ENCODE data around the gene PHTF2.

PHTF2 gene

GRCh38 chr7:77950548-77950947 lies 152.0 kb downstream of the PHTF2 start:
- TF ChIP-seq REST (IDR thresholded peaks at IDR 0.05; ENCODE audit: insufficient read depth in 1 of 2, low read depth in 2 of 2, low read length in 2 of 2) (no peak), TAF1 (IDR thresholded peaks at IDR 0.05; ENCODE audit: borderline replicate concordance, insufficient read depth, low read length) (no peak), SIN3A (IDR thresholded peaks at IDR 0.05; ENCODE audit: borderline replicate concordance, insufficient read depth, low read length) (no peak), POLR2AphosphoS5 (IDR thresholded peaks at IDR 0.05; ENCODE audit: low read depth, low read length) (no peak)

GRCh38 chr7:77954773-77955555 lies 156.4 kb downstream of the PHTF2 start:
- TF ChIP-seq FOXP2 (optimal IDR thresholded peaks at IDR 0.05; ENCODE audit: borderline replicate concordance, extremely low read depth, extremely low read length, insufficient read depth) (no peak), TAF1 (IDR thresholded peaks at IDR 0.05; ENCODE audit: borderline replicate concordance, insufficient read depth, low read length) (no peak), SIN3A (IDR thresholded peaks at IDR 0.05; ENCODE audit: borderline replicate concordance, insufficient read depth, low read length) (no peak), REST (IDR thresholded peaks at IDR 0.05; ENCODE audit: insufficient read depth in 1 of 2, low read depth in 2 of 2, low read length in 2 of 2) (no peak), POLR2AphosphoS5 (IDR thresholded peaks at IDR 0.05; ENCODE audit: low read depth, low read length) (no peak)

GRCh38 chr7:77958436-77958835 lies 159.9 kb downstream of the PHTF2 start:
- TF ChIP-seq TAF1 (IDR thresholded peaks at IDR 0.05; ENCODE audit: borderline replicate concordance, insufficient read depth, low read length) (no peak), POLR2AphosphoS5 (IDR thresholded peaks at IDR 0.05; ENCODE audit: low read depth, low read length) (no peak), REST (IDR thresholded peaks at IDR 0.05; ENCODE audit: insufficient read depth in 1 of 2, low read depth in 2 of 2, low read length in 2 of 2) (no peak), SIN3A (IDR thresholded peaks at IDR 0.05; ENCODE audit: borderline replicate concordance, insufficient read depth, low read length) (no peak), FOXP2 (optimal IDR thresholded peaks at IDR 0.05; ENCODE audit: borderline replicate concordance, extremely low read depth, extremely low read length, insufficient read depth) (no peak)

GRCh38 chr7:77959080-77959479 lies 160.5 kb downstream of the PHTF2 start:
- TF ChIP-seq FOXP2 (optimal IDR thresholded peaks at IDR 0.05; ENCODE audit: borderline replicate concordance, extremely low read depth, extremely low read length, insufficient read depth) (no peak), POLR2AphosphoS5 (IDR thresholded peaks at IDR 0.05; ENCODE audit: low read depth, low read length) (no peak), SIN3A (IDR thresholded peaks at IDR 0.05; ENCODE audit: borderline replicate concordance, insufficient read depth, low read length) (no peak), TAF1 (IDR thresholded peaks at IDR 0.05; ENCODE audit: borderline replicate concordance, insufficient read depth, low read length) (no peak), REST (IDR thresholded peaks at IDR 0.05; ENCODE audit: insufficient read depth in 1 of 2, low read depth in 2 of 2, low read length in 2 of 2) (no peak)

Measured in PFSK-1 (cell line).